Keratinocyte (primary cell): ENCODE data around the gene PRDX6. TPM values are rescaled to one million over a fixed set of nuclear protein-coding genes. Genes with fewer than 3 reads are reported as not detected.

Experiments
- DNase-seq: peaks from one replicate; pipeline ENCODE4 v3.0.0-alpha.2; 2011; ENCODE audit warnings: low read depth, missing footprints, low spot score
- FAIRE-seq: peaks from 2 replicates; lab custom pipeline; 2011; peaks lifted over from hg19 to GRCh38; lab: Jason Lieb, UNC
- H2AFZ ChIP-seq: 2 replicates; pipeline ENCODE4 v1.6.0; 2012; ENCODE audit warnings: low read length, control low read depth, inconsistent platforms; ENCODE audit not compliant: control insufficient read depth
- H3K27ac ChIP-seq: 2 replicates; pipeline ENCODE4 v1.5.1; 2011; ENCODE audit warnings: low read length; ENCODE audit not compliant: control insufficient read depth, insufficient read depth
- H3K27me3 ChIP-seq: 3 replicates; pipeline ENCODE4 v1.6.0; 2011; ENCODE audit warnings: low read length; ENCODE audit not compliant: control insufficient read depth, insufficient read depth; ENCODE audit errors: extremely low read depth
- H3K36me3 ChIP-seq, 2 experiments: 2 replicates in 1 of 2; 3 replicates in 1 of 2; pipeline ENCODE4 v1.5.1; 2011; ENCODE audit warnings: low read length in 2 of 2, mild to moderate bottlenecking in 1 of 2; ENCODE audit not compliant: control insufficient read depth in 2 of 2, insufficient read depth in 2 of 2; ENCODE audit errors: extremely low read depth in 1 of 2
- H3K4me1 ChIP-seq: 3 replicates; pipeline ENCODE4 v1.5.1; 2011; ENCODE audit warnings: low read length; ENCODE audit not compliant: control insufficient read depth, insufficient read depth; ENCODE audit errors: extremely low read depth
- H3K4me2 ChIP-seq: 3 replicates; pipeline ENCODE4 v1.6.0; 2011; ENCODE audit warnings: low read depth, low read length; ENCODE audit not compliant: control insufficient read depth, insufficient read depth; ENCODE audit errors: extremely low read depth
- H3K4me3 ChIP-seq, 3 experiments: fragments of 200-600 bp in 1 of 3; sonication (generic) in 1 of 3; 2 replicates in 2 of 3; 3 replicates in 1 of 3; pipeline ENCODE4 v1.5.1; 2011 to 2016; ENCODE audit warnings: low read length in 3 of 3, mild to moderate bottlenecking in 3 of 3, control low read depth in 2 of 3, inconsistent platforms in 1 of 3, low read depth in 1 of 3, mixed read lengths in 1 of 3, mixed run types in 1 of 3, moderate library complexity in 1 of 3; ENCODE audit not compliant: control insufficient read depth in 2 of 3, insufficient read depth in 2 of 3; ENCODE audit errors: extremely low read depth in 1 of 3
- H3K79me2 ChIP-seq: 2 replicates; pipeline ENCODE4 v1.6.0; 2012; ENCODE audit warnings: low read length; ENCODE audit not compliant: control insufficient read depth, insufficient read depth
- H3K9ac ChIP-seq: 3 replicates; pipeline ENCODE4 v1.6.0; 2011; ENCODE audit warnings: low read length; ENCODE audit not compliant: control insufficient read depth, insufficient read depth; ENCODE audit errors: extremely low read depth
- H3K9me1 ChIP-seq: 3 replicates; pipeline ENCODE4 v1.6.0; 2011; ENCODE audit warnings: low read length; ENCODE audit not compliant: control insufficient read depth, insufficient read depth; ENCODE audit errors: extremely low read depth
- H3K9me3 ChIP-seq: 2 replicates; pipeline ENCODE4 v1.5.1; 2012; ENCODE audit warnings: low read depth, low read length; ENCODE audit not compliant: control insufficient read depth
- H4K20me1 ChIP-seq: 3 replicates; pipeline ENCODE4 v1.6.0; 2011; ENCODE audit warnings: low read length; ENCODE audit not compliant: control insufficient read depth, insufficient read depth; ENCODE audit errors: extremely low read depth
- EZH2 ChIP-seq: IDR thresholded peaks from one replicate; pipeline ENCODE4 v1.6.1; 2012; ENCODE audit warnings: inconsistent platforms, mild to moderate bottlenecking, low read length, moderate library complexity
- dilution Hi-C: fragments of 300-500 bp; cut with MboI; formaldehyde crosslinking; loops from one replicate; pipeline ENCODE4 v1.7.0; 2020; ENCODE audit warnings: low sequenced_read_pairs; ENCODE audit not compliant: extremely low pct_ligation_motif_present
- polyA plus RNA-seq, 5 experiments: library from polyadenylated mRNA; depleted of rRNA in 3 of 5; stranded (reverse) in 3 of 5; stranded (forward) in 1 of 5; unstranded in 1 of 5; fragments of >200 nt; gene quantifications; 1 replicate in 1 of 5; 2 replicates in 3 of 5; 3 replicates in 1 of 5; pipeline versions ENCODE4 v1.2.1 to v1.2.3, GENCODE V29; 2011 to 2012; ENCODE audit warnings: missing spikeins in 2 of 5, low read depth in 1 of 5, low replicate concordance in 1 of 5
- TF ChIP-seq, protein P1 (sequence below), 3 experiments: IDR thresholded peaks in 1 of 3; conservative IDR thresholded peaks in 1 of 3; optimal IDR thresholded peaks in 1 of 3; 2 replicates in 2 of 3; 3 replicates in 1 of 3; pipeline versions ENCODE3 to v1.5.1; 2011; ENCODE audit warnings: low read length in 3 of 3, mild to moderate bottlenecking in 3 of 3, moderate library complexity in 2 of 3, control low read depth in 1 of 3, inconsistent platforms in 1 of 3; ENCODE audit not compliant: insufficient read depth in 2 of 3; ENCODE audit errors: extremely low read depth in 1 of 3

PRDX6 gene
- polyA plus RNA-seq, 1 donor (not counting 4 experiments of a cell fraction or from before 2014, with no cell fraction given), result 248 TPM

DNA sequence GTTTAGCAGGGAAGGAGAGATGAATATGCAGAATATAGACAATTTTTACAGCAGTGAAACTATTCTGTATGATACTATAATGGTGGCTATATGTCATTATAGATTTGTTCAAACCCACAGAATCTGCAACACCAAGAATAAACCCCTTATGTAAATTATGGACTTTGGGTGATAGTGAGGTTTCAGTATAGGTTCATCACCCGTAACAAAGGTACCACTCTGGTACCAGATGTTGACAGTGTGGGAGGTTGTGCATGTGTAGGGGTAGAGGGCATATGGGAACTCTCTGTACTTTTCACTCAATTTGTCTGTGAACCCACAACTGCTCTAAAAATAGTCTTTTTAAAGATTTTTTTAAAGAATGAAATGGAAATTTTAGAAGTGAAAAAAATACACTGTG is 29.9 kb upstream of the PRDX6 start:
- TF ChIP-seq, protein P1, sequence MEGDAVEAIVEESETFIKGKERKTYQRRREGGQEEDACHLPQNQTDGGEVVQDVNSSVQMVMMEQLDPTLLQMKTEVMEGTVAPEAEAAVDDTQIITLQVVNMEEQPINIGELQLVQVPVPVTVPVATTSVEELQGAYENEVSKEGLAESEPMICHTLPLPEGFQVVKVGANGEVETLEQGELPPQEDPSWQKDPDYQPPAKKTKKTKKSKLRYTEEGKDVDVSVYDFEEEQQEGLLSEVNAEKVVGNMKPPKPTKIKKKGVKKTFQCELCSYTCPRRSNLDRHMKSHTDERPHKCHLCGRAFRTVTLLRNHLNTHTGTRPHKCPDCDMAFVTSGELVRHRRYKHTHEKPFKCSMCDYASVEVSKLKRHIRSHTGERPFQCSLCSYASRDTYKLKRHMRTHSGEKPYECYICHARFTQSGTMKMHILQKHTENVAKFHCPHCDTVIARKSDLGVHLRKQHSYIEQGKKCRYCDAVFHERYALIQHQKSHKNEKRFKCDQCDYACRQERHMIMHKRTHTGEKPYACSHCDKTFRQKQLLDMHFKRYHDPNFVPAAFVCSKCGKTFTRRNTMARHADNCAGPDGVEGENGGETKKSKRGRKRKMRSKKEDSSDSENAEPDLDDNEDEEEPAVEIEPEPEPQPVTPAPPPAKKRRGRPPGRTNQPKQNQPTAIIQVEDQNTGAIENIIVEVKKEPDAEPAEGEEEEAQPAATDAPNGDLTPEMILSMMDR (optimal IDR thresholded peaks at IDR 0.05 in 1 of 3, IDR thresholded peaks at IDR 0.05 in 1 of 3, conservative IDR thresholded peaks at IDR 0.05 in 1 of 3; ENCODE audit: extremely low read depth in 1 of 3, insufficient read depth in 2 of 3, low read length in 3 of 3), result no peak
- TF ChIP-seq EZH2, result no peak
- no peak for DNase-seq
- FAIRE-seq, result no peak
- no peaks in the 10 kb centered on the region for H3K36me3 ChIP-seq
- no peak overlapping the region for H3K4me3 ChIP-seq
- no peak overlapping the region for H2AFZ ChIP-seq
- H3K27me3 ChIP-seq, result no peaks in the 10 kb centered on the region
- peaks cover 7% of the 10 kb centered on the region for H3K4me1 ChIP-seq
- no peak overlapping the region for H3K4me2 ChIP-seq
- dilution Hi-C loops, result no loop called here
- no peaks in the 10 kb centered on the region for H3K9me1 ChIP-seq
- no peaks in the 10 kb centered on the region for H4K20me1 ChIP-seq
- no peaks in the 10 kb centered on the region for H3K9me3 ChIP-seq
- no peak overlapping the region for H3K27ac ChIP-seq
- no peaks in the 10 kb centered on the region for H3K79me2 ChIP-seq
- no peak overlapping the region for H3K9ac ChIP-seq

DNA sequence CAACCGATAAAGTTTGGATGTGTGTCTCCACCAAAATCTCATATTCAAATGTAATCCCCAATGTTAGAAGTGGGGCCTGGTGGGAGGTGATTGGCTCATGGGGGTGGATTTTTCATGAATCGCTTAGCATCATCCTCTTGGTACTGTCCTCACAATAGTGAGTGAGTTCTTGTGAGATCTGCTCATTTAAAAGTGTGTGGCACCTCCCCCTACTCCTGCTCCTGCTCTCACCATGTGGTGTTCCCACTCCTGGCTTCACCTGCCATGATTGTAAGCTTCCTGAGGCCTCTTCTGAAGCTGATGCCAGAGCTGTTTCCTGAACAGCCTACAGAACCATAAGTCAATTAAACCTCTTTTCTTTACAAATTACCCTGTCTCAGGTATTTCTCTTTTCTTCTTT is 28.2 kb upstream of the PRDX6 start:
- Histone ChIP-seq H2AFZ (no peak overlapping the region), H3K4me3 (no peak overlapping the region), H3K36me3 (no peaks in the 10 kb centered on the region), H3K27me3 (no peaks in the 10 kb centered on the region), H3K27ac (no peak overlapping the region), H3K79me2 (no peaks in the 10 kb centered on the region), H3K9me1 (no peaks in the 10 kb centered on the region), H4K20me1 (no peaks in the 10 kb centered on the region), H3K9ac (no peak overlapping the region), H3K9me3 (no peaks in the 10 kb centered on the region), H3K4me2 (no peak overlapping the region), H3K4me1 (peaks cover 7% of the 10 kb centered on the region)
- TF ChIP-seq EZH2, result no peak
- TF ChIP-seq, protein P1 (optimal IDR thresholded peaks at IDR 0.05 in 1 of 3, IDR thresholded peaks at IDR 0.05 in 1 of 3, conservative IDR thresholded peaks at IDR 0.05 in 1 of 3; ENCODE audit: extremely low read depth in 1 of 3, insufficient read depth in 2 of 3, low read length in 3 of 3), result no peak
- dilution Hi-C loops, result no loop called here
- DNase-seq (no peak), FAIRE-seq (no peak)
